Fibroblast of skin of scalp (primary cell): ENCODE results near the gene CITED1. TPM values are rescaled to one million over a fixed set of nuclear protein-coding genes. Genes with fewer than 3 reads are reported as not detected.
"Not testable (repeated sequence)": the region's sequence is repeated elsewhere in the genome, so short reads cannot be mapped to it uniquely, and the experiment has no call there.

Source experiments
- DNase-seq: peaks from one replicate; pipeline ENCODE4 v3.0.0-alpha.2; 2013
- polyA plus RNA-seq, 2 experiments: library from polyadenylated mRNA; unstranded; fragments of 120-200 nt; gene quantifications; one replicate each; pipeline ENCODE4 v1.2.1, GENCODE V29; 2013; ENCODE audit not compliant: insufficient read length in 2 of 2

Gene CITED1, protein sequence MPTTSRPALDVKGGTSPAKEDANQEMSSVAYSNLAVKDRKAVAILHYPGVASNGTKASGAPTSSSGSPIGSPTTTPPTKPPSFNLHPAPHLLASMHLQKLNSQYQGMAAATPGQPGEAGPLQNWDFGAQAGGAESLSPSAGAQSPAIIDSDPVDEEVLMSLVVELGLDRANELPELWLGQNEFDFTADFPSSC
- not detected for polyA plus RNA-seq (2013, experiment 1 of 2; ENCODE audit: insufficient read length)
- 0.97 TPM for polyA plus RNA-seq (2013, experiment 2 of 2; ENCODE audit: insufficient read length)

DNA sequence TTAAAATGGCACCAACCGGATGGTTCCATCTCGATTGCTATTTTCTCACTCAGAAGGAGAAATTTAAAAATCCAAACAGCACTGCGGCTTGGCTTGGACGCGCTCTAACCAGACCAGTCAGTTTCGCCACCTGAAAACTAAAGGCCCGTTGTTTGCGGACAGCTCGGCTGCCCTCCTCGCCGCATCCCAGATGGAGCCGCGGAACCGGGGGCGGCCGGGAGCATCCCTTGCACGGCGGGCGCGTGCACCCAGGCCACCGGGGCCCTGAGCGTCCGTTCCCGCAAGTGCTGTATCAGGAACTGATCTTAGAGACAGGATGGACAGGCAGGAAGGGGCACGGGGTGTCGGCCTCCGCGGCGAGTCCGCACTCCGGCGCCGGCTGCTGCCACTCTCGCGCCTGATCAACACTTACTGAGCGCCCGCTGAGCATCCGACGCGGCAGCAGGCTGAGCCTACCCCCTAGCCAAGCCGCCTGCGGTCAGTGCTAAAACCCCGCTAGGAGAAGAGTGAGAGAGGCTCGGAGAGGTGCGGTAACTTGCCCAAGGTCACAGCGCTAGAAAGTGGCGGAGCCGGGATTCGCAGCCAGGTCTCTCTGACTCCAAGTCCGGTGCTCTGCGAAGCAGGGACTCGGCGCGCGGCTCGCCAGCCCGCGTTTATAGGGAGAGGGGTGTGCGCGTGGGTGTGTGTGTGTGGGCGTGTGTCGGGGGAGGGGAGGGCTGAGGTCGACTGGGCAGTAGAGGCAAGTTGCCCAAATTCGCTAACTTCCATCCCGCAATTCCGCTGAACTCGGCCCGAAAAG, at the start of gene CITED1:
TSS of gene CITED1 (minus strand) at position 629 of the 799 bp plus-strand sequence. CDS start 3,045 bp downstream, outside the sequence.
- DNase-seq = no peak

DNA sequence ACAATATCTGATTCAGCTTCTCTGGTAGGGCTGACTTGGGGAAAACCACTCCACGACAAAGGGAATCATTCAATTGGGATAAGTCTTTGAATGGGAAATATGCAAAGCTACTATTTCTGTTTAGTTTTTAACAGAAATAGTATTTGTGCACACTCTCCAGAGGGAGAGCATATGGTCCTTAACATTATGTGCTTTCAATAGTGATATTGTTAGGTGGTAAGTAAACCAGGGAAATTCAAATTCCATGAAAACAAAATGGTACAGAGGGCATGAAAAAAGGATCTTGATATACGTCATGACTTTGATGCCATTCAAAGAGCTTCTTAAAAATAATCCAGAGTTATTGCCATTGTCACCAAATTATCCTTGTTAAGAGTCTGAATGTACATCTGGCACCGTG, 47.1 kb upstream of the CITED1 start:
- DNase-seq = no peak

DNA sequence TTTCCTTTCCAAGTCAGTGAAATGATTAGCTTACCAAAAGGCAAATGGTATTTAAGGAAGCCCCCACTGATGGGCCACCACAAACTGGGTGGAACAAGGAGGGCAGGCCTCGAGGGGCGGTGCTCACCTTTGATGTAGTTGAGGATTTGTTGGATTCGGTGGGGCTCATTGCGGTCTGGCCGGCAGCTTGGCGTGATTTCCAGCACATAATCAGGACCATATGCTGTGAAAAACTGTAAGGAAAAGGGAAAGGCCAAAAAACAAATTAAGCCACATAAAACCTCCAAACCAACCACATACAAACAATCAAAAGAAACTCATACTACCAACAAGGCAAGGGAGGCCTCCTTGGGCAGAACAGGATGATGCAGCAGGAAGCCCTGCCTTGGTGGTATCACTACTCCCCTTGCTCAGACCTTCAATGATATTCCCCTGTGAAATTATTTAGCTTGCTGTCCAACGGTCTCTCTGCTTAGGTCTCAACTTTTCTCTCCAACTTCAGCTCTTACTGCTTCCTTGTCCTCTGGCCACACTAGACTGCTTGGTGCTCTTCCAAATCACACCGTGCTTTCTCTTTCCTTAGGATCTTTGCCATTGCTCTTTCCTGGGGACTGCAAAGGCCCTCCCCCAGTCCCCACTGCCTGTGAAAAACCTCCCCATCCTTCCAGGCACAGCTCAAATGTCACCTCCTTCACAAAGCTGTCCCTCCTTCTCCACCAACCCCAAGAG, 46.1 kb upstream of the CITED1 start:
- DNase-seq = peak; percentile 60

DNA sequence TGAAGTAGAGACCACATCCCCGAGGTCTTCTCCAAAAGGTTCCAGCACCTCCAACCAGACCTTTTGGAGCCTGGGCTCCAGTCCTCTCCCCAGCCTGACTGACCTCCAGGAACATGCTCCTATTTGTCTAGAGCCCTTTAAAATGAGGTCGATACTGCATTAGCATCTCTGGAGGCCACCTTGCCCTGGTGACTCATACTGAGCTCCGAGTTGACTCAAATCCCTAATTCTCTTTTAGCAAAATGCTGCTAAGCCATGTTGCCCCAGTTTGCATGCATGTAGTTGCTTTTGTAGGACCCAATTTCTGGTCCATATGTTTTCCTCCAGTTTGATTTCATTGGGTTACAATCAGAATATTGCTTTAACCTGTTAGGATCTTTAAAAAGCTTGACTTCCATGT, 43.5 kb upstream of the CITED1 start:
- no peak for DNase-seq

DNA sequence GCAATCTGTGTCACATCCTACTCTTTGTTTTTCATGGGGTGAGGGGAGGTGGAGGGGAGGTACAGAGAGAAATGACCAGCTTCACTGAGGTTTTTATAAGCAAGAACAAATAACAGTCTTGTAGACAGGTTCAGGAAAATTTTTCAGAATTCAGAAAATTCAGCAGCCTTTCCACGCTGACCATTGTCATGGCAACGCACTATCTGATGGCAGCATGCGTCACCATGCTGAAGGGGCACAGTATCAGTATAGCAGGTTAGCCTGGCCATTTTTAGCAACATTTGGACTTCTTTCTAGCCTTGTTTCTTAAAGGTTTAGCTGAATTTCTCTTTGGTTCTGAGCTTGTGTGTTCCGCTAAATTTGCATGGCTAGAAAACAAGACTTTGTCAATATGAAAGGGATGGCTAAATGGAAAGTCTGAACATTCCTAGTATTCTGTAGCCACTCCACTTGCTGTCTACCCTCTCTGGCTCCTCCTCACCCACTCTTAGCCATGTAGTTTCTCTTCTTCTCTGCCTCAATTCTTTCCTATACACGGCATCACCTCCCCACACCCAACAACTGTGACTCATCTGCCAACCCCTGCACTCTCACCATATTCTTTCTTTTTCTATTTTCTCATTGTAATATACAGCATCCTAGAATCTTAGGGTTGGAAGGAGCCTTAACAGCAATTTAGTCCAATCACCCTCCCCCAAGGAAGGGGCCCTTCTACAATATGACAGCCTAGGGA, 42.7 kb upstream of the CITED1 start:
- no peak for DNase-seq

DNA sequence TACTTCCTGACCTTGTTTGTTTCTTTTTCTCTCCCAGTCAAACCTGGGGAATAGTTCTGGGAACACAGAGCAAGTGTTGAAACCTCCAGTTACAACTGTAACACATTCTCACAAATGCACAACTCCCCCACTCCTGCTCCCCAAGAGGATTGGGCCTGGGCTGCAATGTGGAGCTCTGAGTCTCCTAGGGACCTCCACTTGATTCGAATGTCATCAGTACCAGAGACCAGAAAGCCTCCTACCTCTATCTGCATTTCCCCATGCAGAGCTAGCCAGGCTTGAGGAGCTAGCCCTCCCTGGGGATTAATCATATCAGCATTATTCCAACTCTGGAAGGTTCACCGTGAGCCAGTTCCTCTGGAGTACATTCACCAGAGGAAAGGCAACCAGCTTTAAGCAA, 41.7 kb upstream of the CITED1 start:
- DNase-seq = no peak

DNA sequence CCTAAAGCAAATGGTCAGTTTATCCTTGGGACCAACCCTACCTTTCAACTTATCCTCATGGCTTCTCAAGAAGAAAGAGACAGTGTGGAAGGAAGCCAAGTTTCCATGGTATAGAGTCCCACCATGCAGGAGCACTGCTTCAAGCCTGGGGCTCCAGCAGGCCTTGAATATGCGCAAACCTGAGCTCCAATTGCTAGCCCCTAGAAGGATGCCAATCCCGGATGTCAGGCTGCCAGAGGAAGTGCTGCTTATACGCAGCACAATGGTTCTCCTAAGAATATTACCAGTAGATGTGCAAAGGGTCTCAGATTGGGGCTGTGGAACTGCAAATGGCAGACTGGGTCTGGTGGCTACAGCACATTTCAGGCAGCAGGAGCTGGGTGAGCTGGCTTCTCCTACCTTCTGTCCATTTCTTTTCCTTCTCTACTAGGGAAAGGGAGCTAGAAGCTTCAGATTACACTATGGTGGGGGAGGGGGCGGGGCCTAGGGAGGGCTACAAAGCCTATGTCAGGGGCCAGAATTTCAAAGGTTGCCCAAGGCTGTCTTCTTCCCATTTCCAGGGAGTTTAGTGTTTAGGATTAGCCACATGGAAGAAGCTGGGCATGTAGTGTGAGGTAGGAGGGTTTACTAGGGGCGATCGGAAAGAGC, 40.7 kb upstream of the CITED1 start:
- no peak for DNase-seq

DNA sequence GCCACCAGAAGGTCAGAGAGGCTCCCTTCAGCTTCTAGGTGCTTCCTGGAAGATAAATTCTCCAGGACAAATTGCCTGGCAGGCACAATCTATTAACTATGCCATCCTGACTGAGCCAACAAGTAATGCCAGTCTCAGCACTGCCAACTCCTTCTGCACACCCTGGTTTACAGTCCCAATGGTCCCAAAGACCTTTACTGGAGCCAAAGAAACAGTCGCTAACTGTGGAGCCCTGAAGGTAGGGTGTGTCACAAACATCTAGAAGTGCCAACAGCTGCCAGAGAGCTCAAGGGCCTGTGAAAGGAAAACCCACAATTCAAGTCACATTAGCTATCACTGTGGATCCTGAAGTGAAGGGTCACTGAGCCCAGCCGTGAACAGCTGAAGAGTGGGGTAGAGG, 34.9 kb upstream of the CITED1 start:
- no peak for DNase-seq

DNA sequence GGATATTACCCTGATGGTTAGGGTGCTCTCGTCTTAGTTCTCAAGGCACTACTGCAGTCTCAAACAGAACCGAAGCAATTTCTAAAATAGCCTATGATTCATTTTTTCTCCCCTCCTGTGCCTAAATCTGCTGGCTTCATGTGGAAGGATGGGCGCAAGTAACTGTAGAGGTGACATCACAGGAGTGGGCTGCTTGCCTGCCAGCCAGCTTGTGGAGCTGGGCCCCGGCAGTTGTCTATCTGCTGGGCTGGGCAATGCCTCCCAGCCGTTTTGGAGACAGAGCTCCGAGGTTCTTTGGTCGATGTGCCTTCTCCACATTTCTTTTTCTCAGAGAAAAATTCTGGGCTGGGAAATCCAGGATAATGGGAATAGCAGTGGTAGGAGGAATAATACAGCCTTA, 34.3 kb upstream of the CITED1 start:
- no peak for DNase-seq

DNA sequence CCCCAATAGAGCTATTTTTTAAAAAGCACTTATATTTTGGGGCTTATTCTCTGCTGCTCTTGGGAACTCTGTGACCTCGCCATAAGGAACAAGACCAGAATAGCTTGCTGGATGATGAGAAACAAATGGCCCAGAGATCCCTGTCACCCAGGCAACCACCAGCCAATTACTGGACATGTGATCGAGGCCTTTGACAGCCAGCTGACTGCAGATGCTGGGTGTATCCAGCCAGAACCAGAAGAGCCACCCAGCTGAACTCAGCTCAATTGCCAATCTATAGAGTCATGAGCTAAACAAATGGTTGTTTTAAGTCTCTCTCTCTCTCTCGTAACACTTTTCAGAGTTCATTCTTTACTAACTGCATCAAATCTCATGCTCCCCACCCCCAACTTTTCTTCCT, 24.4 kb upstream of the CITED1 start:
- no peak for DNase-seq

DNA sequence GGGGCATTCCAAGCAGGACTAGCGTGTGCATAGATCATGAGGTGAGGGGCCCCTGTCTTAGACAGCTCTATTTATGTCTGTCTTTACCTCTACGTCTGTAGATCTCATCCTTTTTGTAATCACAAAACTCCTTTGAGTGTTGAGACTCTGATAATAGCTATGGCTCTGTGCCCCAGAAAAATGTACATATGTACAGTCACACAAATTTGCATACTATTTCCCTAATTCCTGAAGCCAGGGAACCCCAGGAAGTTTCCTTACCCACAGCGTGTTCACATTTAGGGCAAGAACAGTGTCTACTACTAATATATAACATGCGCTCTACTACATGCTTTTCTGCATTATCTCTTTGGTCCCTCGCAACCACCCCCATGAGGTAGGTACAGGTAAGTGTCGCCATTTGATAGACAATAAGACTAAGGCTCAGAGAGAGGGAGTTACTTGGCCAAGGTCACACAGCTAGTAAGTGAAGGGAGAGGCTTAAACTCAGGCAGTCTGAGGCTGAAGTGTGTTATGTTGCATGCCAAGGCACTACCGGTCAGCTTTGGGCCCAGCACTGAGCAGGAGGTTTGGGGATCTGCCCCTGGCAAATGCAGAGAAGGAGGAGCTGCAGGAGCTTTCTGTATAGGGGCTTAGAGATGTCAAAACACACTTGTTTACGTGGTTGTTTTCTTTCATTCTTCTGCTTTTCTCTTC, 21.0 kb upstream of the CITED1 start:
- DNase-seq = no peak

DNA sequence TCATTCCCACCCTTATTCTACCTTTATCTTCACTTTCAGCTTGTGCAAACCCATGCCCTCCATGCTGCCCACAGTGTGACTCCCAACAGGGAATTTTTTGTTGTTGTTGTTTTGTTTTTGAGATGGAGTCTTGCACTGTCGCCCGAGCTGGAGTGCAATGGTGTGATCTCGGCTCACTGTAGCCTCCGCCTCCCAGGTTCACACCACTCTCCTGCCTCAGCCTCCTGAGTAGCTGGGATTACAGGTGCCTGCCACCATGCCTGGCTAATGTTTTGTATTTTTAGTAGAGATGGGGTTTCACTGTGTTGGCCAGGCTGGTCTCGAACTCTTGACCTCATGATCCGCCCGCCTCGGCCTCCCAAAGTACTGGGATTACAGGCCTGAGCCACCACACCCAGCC, 13.9 kb upstream of the CITED1 start:
- not testable (repeated sequence) for DNase-seq

DNA sequence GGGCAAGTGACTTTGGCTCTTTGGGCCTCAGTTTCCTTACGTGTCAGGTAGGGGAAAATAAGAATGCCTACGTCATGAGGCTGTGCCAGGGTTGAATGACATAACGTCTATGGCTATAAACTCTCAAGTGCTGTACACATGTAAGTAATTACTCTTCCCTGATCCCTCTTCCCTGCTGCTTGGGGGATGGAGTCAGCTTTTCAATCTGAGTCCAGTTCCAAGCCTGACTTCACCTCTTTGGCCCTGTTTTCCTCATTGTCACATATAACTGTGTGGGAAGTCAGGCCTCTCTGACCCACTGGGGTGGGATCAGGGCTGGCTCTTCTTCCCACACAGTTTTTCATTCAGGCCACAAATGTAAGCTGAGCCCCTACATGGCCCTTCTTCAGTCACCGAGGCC, 11.4 kb upstream of the CITED1 start:
- DNase-seq = no peak

DNA sequence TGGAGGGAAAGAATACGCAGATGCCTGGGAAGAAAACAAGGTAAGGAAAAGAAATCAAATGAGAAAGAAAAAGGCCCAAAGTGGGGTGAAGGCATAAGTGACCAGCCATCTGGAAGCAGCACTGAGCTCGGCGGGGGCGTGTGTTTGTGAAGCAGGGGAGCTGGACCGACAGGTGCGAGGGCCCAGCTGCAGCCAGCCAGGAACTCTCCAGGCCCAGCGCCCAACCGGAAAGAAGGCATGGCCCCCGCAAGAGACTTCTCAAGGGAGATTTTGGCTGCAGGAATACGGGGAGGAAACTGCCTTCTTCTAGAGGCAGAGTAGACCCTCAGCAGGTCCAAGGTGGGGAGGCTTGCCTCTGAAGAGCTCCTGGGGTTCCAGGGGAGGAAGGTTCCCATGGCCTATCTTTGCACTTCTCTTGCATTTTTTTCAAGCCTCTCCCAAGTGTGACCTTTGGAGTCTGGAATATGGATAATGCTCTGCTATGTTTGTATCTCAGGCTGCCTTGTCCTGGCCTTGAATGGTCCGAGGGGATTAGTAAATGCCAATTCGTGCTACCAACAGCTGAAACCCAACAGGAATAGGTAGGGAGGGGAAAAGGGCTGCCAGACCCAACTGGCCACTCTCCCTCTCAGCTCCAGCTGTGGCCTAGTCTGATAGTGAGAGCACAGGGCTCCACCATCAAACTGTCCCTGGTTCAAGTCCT, 10.8 kb upstream of the CITED1 start:
- no peak for DNase-seq

DNA sequence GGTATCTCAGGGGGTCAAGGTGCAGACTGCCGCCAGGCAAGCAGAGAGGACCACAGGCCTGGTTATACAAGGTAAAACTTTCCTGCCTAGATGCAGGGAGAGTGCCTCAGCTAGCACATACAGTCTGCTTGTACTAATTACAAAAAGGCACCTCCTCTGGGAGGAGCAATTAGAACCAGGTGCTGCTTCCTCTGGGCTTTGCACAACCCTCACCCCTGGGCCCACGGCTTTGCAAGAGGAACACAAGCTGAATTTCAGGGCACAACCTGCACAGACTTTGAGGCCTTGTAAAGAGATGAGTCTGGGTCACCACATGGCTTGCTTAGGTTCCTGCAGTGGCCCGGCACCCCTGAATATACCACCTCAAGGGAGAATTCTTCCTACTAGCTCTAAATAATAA, 9.2 kb upstream of the CITED1 start:
- no peak for DNase-seq

DNA sequence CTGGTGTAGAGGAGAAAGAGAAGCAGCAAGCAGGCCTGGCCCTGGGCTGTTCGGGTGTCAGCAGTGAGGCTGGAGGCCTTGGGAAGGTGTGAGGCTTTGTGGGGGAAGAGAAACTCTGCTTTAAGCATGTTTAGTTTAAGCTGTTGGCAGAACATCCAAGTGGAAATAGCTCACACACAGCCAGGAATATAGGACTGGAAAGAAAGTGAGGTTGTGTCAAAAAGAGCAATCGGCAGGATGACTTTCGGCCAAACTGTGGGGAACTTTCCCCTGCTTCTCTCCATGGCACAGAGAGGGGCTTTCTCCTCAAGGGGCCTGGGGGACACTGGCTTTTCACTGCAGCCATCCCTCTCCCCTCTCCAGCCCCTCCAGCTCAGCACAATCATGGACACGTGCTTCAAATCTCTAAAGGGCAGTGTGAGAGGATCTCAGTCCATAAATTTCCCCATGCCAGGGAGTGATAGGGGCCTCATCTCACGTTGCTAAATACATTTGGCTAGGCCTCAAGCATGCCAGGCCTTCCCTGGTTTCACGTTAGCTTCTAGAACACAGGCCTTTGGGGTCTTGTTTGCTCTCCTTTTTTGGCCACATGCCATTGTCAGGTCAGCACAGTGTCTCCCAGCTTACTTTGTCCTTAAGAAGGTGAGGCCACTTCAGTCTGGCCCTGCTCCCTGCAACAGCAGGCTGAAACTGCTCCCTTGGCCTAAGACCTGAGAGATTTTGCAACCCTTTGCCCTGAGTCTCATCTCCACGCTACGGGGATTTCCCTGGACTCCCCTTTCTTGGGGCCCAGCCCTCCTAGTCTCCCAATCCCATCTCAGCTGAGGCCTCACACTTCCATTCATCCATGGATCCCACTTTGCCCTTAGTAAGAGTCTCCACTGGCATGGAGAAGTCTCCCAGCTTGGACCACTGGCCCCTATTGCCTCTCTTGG, 8.3 kb upstream of the CITED1 start:
- DNase-seq = no peak

DNA sequence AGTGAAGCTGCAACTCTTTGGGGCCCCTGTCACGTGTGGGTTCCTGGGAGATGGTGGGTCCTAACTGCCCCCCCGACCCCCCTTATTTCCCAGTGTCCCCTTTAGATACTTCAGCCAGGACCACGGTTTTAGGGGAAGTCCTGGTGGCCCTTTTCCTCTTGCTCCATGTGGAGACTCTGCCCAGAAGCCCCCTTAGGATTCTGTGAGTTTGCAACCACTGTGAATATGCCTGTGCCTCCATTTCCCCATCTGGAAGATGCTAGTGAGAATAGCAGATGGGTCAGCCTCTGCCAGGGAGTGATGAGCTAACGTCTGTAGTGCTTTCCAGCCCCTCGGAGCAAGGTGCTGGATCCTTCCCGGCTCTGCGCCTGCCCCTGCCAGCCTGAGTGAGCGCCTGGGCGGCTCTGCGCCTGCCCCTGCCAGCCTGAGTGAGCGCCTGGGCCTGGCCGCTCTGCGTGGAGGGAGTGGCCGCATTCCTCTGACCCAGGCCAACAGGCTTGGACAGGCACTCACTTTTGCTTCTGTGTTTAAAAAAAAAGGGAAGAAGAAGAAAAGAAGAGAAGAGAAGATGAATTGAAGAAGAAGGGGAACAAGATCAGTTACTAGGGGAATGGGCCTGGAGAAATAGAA, 6.7 kb upstream of the CITED1 start:
- DNase-seq = no peak

DNA sequence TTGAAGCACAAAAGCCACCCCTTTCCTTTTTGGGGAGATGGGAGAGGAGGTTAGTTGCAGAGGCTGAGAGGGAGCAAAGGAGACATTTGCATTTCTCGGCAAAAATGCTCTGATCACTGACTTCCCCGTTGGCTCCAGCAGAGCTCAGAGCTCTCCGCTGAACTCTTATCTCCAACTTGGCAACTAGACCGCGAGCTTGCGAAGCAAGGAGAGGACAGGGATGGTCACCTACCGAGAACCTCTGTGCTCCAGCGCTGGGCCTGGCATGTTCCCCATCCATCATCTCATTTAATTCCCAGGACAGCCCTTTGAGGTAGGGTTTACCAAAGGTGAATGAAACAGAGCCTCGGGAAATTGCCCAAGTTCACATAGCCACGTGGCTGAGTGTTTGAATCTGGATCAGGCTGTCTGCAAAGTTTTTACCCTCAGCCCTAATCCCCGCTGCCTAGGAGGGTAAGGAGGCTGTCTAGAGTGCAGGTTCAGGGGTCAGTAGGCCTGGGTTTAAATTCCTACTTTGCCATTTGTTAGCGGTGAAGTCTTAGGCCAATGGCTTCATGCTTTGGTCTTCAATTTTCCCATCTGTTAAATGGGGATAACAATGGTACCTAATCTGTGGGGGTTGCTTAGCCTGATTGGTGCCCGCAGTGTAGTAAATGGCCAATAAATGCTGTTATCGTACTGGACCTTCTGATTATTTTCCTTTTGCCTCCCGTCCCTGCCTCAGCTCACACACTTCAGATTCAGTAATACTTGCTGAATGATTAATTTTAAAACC, 3.8 kb upstream of the CITED1 start:
- DNase-seq = no peak
